SK-N-SH treated with all-trans-retinoic acid at 6 μM for 48 hours (cell line): ENCODE data around the gene PAPPA2.

Experiments used
- ATAC-seq: fragments of 200-7000 bp; cut with Tn5 transposase; 3 replicates; pipeline ENCODE4 v1.9.1; 2020; ENCODE audit warnings: mild to moderate bottlenecking, moderate library complexity
- ARNTL ChIP-seq: fragments of 450-650 bp; formaldehyde crosslinking; IDR thresholded peaks from 2 replicates; pipeline ENCODE4 v1.5.0; 2020; ENCODE audit warnings: low read depth, mild to moderate bottlenecking, moderate library complexity, borderline replicate concordance
- BACH2 ChIP-seq: fragments of 250-450 bp; sonication (Bioruptor Pico); IDR thresholded peaks from 2 replicates; pipeline ENCODE4 v1.9.0; 2021; ENCODE audit warnings: mild to moderate bottlenecking, borderline replicate concordance
- CREB5 ChIP-seq: fragments of 250-450 bp; sonication (Bioruptor Pico); IDR thresholded peaks from 2 replicates; pipeline ENCODE4 v1.5.1; 2020; ENCODE audit warnings: low read depth, mild to moderate bottlenecking, moderate library complexity
- CSDC2 ChIP-seq: fragments of 250-450 bp; sonication (Bioruptor Pico); IDR thresholded peaks from 2 replicates; pipeline ENCODE4 v1.5.0; 2020; ENCODE audit warnings: mild to moderate bottlenecking, moderate library complexity
- CSRNP3 ChIP-seq: fragments of 250-450 bp; sonication (Bioruptor Pico); IDR thresholded peaks from 2 replicates; pipeline ENCODE4 v1.5.1; 2021; ENCODE audit warnings: mild to moderate bottlenecking, moderate library complexity
- ESRRG ChIP-seq: fragments of 250-450 bp; sonication (Bioruptor Pico); IDR thresholded peaks from 2 replicates; pipeline ENCODE4 v1.6.1; 2021; ENCODE audit warnings: mild to moderate bottlenecking
- GLIS3 ChIP-seq: fragments of 250-450 bp; sonication (Bioruptor Pico); IDR thresholded peaks from 2 replicates; pipeline ENCODE4 v1.5.0; 2020; ENCODE audit warnings: mild to moderate bottlenecking, moderate library complexity
- ISL1 ChIP-seq: fragments of 250-450 bp; sonication (Bioruptor Pico); IDR thresholded peaks from 2 replicates; pipeline ENCODE4 v2.1.2; 2022; ENCODE audit warnings: mild to moderate bottlenecking, moderate library complexity
- PATZ1 ChIP-seq: fragments of 250-450 bp; sonication (Bioruptor Pico); IDR thresholded peaks from 2 replicates; pipeline ENCODE4 v1.8.0; 2020; ENCODE audit warnings: mild to moderate bottlenecking, moderate library complexity, borderline replicate concordance
- POU6F1 ChIP-seq: fragments of 250-450 bp; sonication (Bioruptor Pico); IDR thresholded peaks from 2 replicates; pipeline ENCODE4 v1.8.0; 2021; ENCODE audit warnings: low read depth, mild to moderate bottlenecking, moderate library complexity, borderline replicate concordance
- PPARA ChIP-seq: fragments of 250-450 bp; sonication (Bioruptor Pico); IDR thresholded peaks from 2 replicates; pipeline ENCODE4 v1.5.0; 2020; ENCODE audit warnings: mild to moderate bottlenecking, borderline replicate concordance
- RARB ChIP-seq: fragments of 250-450 bp; sonication (Bioruptor Pico); IDR thresholded peaks from 2 replicates; pipeline ENCODE4 v1.8.0; 2021; ENCODE audit warnings: mild to moderate bottlenecking, moderate library complexity
- SNAI2 ChIP-seq: fragments of 250-450 bp; sonication (Bioruptor Pico); IDR thresholded peaks from 2 replicates; pipeline ENCODE4 v1.5.0; 2020; ENCODE audit warnings: mild to moderate bottlenecking, moderate library complexity
- TCF4 ChIP-seq: fragments of 250-450 bp; sonication (Bioruptor Pico); IDR thresholded peaks from 2 replicates; pipeline ENCODE4 v1.8.0; 2021; ENCODE audit warnings: mild to moderate bottlenecking, moderate library complexity, borderline replicate concordance
- TOX ChIP-seq: fragments of 250-450 bp; sonication (Bioruptor Pico); IDR thresholded peaks from 2 replicates; pipeline ENCODE4 v1.8.0; 2021; ENCODE audit warnings: mild to moderate bottlenecking, moderate library complexity, borderline replicate concordance
- TSHZ2 ChIP-seq: fragments of 250-450 bp; sonication (Bioruptor Pico); IDR thresholded peaks from 2 replicates; pipeline ENCODE4 v1.5.0; 2020; ENCODE audit warnings: mild to moderate bottlenecking, moderate library complexity
- ZC3H10 ChIP-seq: fragments of 250-450 bp; sonication (Bioruptor Pico); IDR thresholded peaks from 2 replicates; pipeline ENCODE4 v1.5.1; 2021; ENCODE audit warnings: mild to moderate bottlenecking, moderate library complexity
- ZFP3 ChIP-seq: fragments of 250-450 bp; sonication (Bioruptor Pico); IDR thresholded peaks from 2 replicates; pipeline ENCODE4 v1.5.0; 2020; ENCODE audit warnings: mild to moderate bottlenecking, moderate library complexity
- ZFP30 ChIP-seq: fragments of 450-650 bp; formaldehyde crosslinking; IDR thresholded peaks from 2 replicates; pipeline ENCODE4 v1.5.0; 2022; ENCODE audit warnings: mild to moderate bottlenecking, moderate library complexity
- ZNF565 ChIP-seq: fragments of 450-650 bp; formaldehyde crosslinking; conservative IDR thresholded peaks from 2 replicates; pipeline ENCODE4 v1.5.0; 2020; ENCODE audit warnings: low read depth, mild to moderate bottlenecking, moderate library complexity
- ZNF8 ChIP-seq: fragments of 450-650 bp; formaldehyde crosslinking; IDR thresholded peaks from 2 replicates; pipeline ENCODE4 v1.5.0; 2020; ENCODE audit warnings: mild to moderate bottlenecking, moderate library complexity

The PAPPA2 gene

GRCh38 chr1:176847052-176847451 lies 384.1 kb downstream of the PAPPA2 start:
- ATAC-seq, result no peak

GRCh38 chr1:176849281-176849680 lies 386.3 kb downstream of the PAPPA2 start:
- no peak for TF ChIP-seq ARNTL (CRISPR knock-in tag)
- TF ChIP-seq BACH2, result no peak
- TF ChIP-seq TOX, result no peak
- no peak for TF ChIP-seq ISL1 (CRISPR knock-in tag)
- no peak for ATAC-seq

More at GRCh38 chr1:176847052-176847451, 384.1 kb downstream of the PAPPA2 start:
- TF ChIP-seq ZFP30 (no peak), ZFP3 (CRISPR knock-in tag) (no peak), ISL1 (CRISPR knock-in tag) (peak; percentile 91), GLIS3 (CRISPR knock-in tag) (0 out of 2 replicates have a peak, but pooled peaks have one; percentile 50), CSRNP3 (peak; percentile 68; the same call in 1 of the 2 replicates), CREB5 (CRISPR knock-in tag) (peak; percentile 78; the same call in 1 of the 2 replicates), SNAI2 (CRISPR knock-in tag) (peak; percentile 54; the same call in 1 of the 2 replicates), TSHZ2 (CRISPR knock-in tag) (peak; percentile 84), ARNTL (CRISPR knock-in tag) (no peak), CSDC2 (no peak), TCF4 (CRISPR knock-in tag) (peak; percentile 89)

- ATAC-seq, result no peak
- TF ChIP-seq RARB (CRISPR knock-in tag) (no peak), BACH2 (no peak), ZNF8 (CRISPR knock-in tag) (no peak), GLIS3 (CRISPR knock-in tag) (no peak), ZFP3 (CRISPR knock-in tag) (no peak), PATZ1 (CRISPR knock-in tag) (no peak), CREB5 (CRISPR knock-in tag) (no peak), POU6F1 (no peak), ZFP30 (no peak), PPARA (CRISPR knock-in tag) (no peak), ZNF565 (CRISPR knock-in tag) (no peak), CSDC2 (no peak), TCF4 (CRISPR knock-in tag) (no peak), SNAI2 (CRISPR knock-in tag) (no peak), ZC3H10 (CRISPR knock-in tag) (no peak), ARNTL (CRISPR knock-in tag) (no peak), ESRRG (CRISPR knock-in tag) (no peak), TOX (no peak)
Observed at GRCh38 chr1:176850871-176851270, 387.9 kb downstream of the PAPPA2 start.
